SK-N-MC (cell line): ENCODE measurements around the gene UGT1A7.
"Not testable (repeated sequence)": the region's sequence is repeated elsewhere in the genome, so short reads cannot be mapped to it uniquely, and the experiment has no call there.

Source experiments
- DNase-seq: peaks from one replicate; pipeline ENCODE4 v3.0.0-alpha.2; 2011; ENCODE audit warnings: low read depth, low spot score
- H3K27ac ChIP-seq: fragments of 200-600 bp; sonication (generic); 2 replicates; pipeline ENCODE4 v1.5.1; 2016; ENCODE audit warnings: mixed run types
- H3K36me3 ChIP-seq: fragments of 200-600 bp; sonication (generic); 2 replicates; pipeline ENCODE4 v1.6.1; 2017; ENCODE audit warnings: antibody characterized with exemption, low read length, mixed read lengths; ENCODE audit not compliant: insufficient read depth
- H3K4me3 ChIP-seq: fragments of 200-600 bp; sonication (generic); 2 replicates; pipeline ENCODE4 v1.5.1; 2016
- H3K9ac ChIP-seq: fragments of 200-600 bp; sonication (generic); 2 replicates; pipeline ENCODE4 v1.8.0; 2017; ENCODE audit warnings: mixed run types, mixed read lengths; ENCODE audit not compliant: insufficient read length
- H3K9me3 ChIP-seq: fragments of 200-600 bp; sonication (generic); 2 replicates; pipeline ENCODE4 v1.6.1; 2017; ENCODE audit warnings: low read depth, mild to moderate bottlenecking, antibody characterized with exemption, low read length, moderate library complexity, mixed read lengths
- EZH2 ChIP-seq: fragments of 200-600 bp; sonication (generic); IDR thresholded peaks from one replicate; pipeline ENCODE4 v1.6.1; 2017; ENCODE audit warnings: antibody characterized with exemption
- FOXP2 ChIP-seq: optimal IDR thresholded peaks from 2 replicates; pipeline ENCODE3; 2011; ENCODE audit warnings: mild to moderate bottlenecking, moderate library complexity; ENCODE audit not compliant: insufficient read depth; ENCODE audit errors: extremely low read length, control extremely low read depth
- POLR2AphosphoS5 ChIP-seq: IDR thresholded peaks from 2 replicates; pipeline ENCODE4 v1.6.1; 2012; ENCODE audit warnings: mild to moderate bottlenecking, low read depth, low read length, borderline replicate concordance

UGT1A7 gene

DNA sequence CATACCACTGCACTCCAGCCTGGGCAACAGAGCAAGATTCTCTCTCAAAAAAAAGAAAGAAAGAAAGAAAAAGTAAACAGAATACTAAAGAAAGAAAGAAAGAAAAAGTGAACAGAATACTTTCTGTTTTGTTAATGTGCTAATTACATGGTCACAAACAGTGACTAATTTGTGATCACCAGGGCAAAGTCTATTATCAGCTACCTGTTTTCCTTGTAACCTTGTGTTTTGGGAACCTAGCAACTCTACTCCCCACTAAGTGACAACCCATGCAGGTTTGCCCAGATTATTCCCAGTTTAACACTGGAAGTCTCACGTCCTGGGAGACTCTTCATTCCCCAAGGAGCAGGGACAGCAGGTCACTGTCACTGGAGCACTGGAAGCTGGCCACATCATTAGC lies 26.7 kb upstream of the UGT1A7 start:
- H3K36me3 ChIP-seq = no peaks in the 10 kb centered on the region
- H3K9me3 ChIP-seq = no peaks in the 10 kb centered on the region
- TF ChIP-seq POLR2AphosphoS5 (no peak), EZH2 (no peak), FOXP2 (no peak)
- no peak overlapping the region for H3K9ac ChIP-seq
- no peak for DNase-seq
- peak overlapping the region; percentile 83 for H3K27ac ChIP-seq
- H3K4me3 ChIP-seq = no peak overlapping the region

DNA sequence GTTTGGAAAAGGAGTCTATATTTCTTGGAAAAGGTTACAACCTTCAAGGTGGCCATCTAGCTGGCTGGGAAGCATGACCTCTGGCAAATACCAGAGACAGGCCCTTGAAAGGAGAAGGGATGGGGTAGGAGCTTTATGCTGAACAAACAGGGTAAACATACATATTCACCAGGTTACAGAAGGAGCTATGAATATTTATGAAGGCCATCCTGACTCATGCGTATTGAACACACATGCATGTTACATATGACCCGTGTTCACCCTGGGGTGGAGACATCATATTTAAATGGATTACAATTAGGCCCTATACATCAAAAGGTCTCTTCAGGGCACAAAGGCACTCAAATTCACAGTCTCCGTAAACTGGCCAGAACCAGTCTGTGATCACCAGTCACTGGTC lies 25.8 kb upstream of the UGT1A7 start:
- not testable (repeated sequence) for H3K9ac ChIP-seq, H3K9me3 ChIP-seq, DNase-seq, H3K36me3 ChIP-seq, H3K27ac ChIP-seq, H3K4me3 ChIP-seq

DNA sequence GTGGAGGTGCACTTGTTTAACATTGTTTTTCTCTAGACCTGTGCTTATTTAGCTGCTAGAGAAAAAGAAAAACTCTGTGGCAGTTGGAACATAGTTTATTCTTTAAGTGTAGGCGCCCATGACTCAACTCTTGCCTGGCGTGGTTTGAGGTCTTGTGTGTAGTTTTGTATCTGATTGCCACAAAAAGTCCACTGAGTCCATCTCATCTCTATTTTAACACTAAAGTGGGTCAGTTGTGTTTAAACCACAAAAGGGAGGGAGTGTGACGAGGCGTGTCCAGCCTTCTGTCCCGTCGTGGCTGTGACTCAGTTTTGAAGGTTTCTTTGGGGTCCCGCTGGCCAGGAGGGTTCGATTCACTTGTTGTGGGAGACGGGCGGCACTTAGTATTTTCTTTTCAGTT lies 25.3 kb upstream of the UGT1A7 start:
- TF ChIP-seq POLR2AphosphoS5 (no peak), EZH2 (no peak), FOXP2 (no peak)
- Histone ChIP-seq H3K9ac (no peak overlapping the region), H3K4me3 (no peak overlapping the region), H3K36me3 (no peaks in the 10 kb centered on the region), H3K27ac (no peak overlapping the region), H3K9me3 (no peaks in the 10 kb centered on the region)
- DNase-seq = no peak

DNA sequence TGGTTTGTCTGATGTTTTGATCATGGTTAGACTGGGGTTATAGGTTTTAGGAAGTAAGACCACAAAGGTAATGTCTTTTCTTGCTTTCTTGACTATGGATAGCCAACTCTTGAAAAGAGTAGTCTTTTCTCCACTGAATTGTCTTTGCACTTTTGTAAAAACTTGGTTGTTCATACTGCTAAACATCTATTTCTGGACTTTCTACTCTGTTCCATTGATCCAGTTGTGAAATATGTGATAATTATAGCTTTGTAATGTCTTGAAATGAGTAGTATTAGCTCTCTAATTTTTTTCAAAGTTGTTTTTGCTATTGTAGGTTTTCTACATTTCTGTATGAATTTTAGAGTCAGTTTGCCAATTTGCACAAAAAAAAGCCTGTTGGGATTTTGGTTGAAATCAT lies 23.1 kb upstream of the UGT1A7 start:
- Histone ChIP-seq H3K36me3 (no peaks in the 10 kb centered on the region), H3K9me3 (no peaks in the 10 kb centered on the region), H3K27ac (no peak overlapping the region), H3K9ac (no peak overlapping the region), H3K4me3 (no peak overlapping the region)
- DNase-seq = no peak
- no peak for TF ChIP-seq EZH2
- no peak for TF ChIP-seq POLR2AphosphoS5
- TF ChIP-seq FOXP2 = no peak

DNA sequence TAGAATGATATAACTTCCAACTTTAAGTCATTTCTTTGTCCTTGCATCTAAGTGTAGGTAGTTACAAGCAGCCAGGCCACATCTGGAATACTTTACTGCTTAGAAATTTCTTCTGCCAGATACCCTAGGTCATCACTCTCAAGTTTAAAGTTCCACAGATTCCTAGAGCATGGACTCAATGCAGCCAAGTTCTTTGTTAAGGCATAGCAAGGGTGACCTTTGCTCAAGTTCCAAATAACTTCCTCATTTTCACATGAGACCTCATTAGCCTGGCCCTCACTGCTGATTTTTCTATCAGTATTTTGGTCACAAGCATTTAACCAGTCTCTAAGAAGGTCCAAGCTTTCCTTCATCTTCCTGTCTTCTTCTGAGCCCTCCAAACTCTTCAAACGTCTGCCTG lies 17.8 kb upstream of the UGT1A7 start:
- H3K27ac ChIP-seq = no peak overlapping the region
- no peak overlapping the region for H3K4me3 ChIP-seq
- DNase-seq = no peak
- H3K9ac ChIP-seq = no peak overlapping the region
- no peak for TF ChIP-seq POLR2AphosphoS5
- no peak for TF ChIP-seq FOXP2
- no peak for TF ChIP-seq EZH2
- no peaks in the 10 kb centered on the region for H3K36me3 ChIP-seq
- H3K9me3 ChIP-seq = no peaks in the 10 kb centered on the region

DNA sequence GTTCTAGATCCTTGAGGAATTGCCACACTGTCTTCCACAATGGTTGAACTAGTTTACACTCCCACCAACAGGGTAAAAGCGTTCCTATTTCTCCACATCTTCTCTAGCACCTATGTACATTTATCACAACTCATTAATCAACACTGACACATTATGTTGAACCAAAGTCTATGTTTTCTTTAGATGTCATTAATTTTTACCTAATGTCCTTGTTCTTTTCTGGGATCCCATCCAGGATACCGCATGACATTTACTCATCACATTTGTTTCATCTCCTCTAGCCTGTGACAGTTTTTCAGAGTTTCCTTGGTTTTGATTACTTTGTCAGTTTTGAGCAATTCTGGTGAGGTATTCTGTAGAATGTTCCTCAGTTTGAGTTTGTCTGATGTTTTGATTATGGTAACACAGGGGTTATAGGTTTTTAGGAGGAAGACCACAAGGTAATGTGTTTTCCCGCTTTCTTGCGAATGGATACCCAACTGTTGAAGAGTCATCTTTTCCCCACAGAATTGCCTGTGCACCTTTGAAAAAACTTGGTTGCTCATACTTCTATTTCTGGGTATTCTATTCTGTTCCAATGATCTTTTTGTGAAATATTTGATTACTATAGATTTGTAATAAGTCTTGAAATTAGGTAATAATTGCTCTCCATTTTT lies 13.0 kb upstream of the UGT1A7 start:
- Histone ChIP-seq H3K27ac (no peak overlapping the region), H3K9me3 (no peaks in the 10 kb centered on the region), H3K9ac (no peak overlapping the region), H3K36me3 (no peaks in the 10 kb centered on the region), H3K4me3 (no peak overlapping the region)
- DNase-seq = no peak
- TF ChIP-seq EZH2 = no peak
- TF ChIP-seq FOXP2 = no peak
- no peak for TF ChIP-seq POLR2AphosphoS5

DNA sequence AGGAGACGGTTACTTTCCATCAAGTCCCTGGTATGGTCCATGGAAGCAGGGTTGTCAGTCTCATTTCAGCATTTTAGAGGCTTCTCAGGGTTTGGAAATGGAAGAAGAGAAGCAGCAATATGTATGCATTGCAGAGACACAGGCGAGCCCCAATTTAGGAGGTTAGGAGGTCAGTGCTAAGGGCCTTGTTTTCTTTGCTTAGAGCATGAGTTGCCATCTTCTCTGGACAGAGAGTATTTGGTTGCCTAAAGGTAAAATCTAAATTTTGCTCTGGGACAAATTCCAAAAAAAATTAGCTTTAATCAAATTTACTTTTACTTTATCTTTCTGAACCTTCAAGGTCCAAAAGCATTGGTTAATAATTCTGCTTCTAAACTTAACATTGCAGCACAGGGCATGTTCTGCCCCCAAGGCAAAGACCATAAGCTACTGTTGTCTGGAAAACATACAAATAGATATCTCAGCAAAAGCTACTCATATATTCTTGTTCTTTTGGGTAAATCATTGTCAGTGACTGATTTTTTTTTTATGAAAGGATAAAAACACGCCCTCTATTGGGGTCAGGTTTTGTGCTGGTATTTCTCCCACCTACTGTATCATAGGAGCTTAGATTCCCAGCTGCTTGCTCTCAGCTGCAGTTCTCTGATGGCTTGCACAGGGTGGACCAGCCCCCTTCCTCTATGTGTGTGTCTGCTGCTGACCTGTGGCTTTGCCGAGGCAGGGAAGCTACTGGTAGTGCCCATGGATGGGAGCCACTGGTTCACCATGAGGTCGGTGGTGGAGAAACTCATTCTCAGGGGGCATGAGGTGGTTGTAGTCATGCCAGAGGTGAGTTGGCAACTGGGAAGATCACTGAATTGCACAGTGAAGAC lies 10.2 kb upstream of the UGT1A7 start, which contains the start of gene UGT1A9:
TSS of gene UGT1A9 (plus strand) at position 609 of the 872 bp plus-strand sequence. CDS start at position 646, 37 bp downstream.
- Histone ChIP-seq H3K9ac (no peak within 1 kb of the TSS), H3K27ac (no peak within 1 kb of the TSS), H3K4me3 (no peak within 1 kb of the TSS), H3K9me3 (no peaks in the 10 kb centered on the region), H3K36me3 (no peaks in the 10 kb centered on the region)
- TF ChIP-seq EZH2 (no peak), POLR2AphosphoS5 (no peak), FOXP2 (no peak)
- no peak for DNase-seq

DNA sequence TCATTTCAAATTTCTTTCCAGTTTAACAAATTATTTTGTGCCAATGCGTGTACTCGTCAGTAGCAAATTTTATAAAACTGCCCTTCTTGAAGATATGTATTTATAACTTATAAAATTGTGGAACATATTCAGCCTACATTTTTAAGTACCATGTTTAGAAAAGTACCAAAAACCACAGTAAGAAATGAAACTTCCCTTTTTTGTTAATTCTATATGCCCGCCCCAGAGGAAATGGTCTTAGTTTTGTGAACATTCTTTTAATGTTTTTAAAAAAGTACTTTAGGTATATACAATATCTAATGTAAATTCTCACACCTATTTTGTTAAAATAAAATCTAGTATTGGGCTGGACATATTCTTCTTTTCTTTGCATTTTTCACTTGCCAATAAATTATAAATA lies 8.8 kb upstream of the UGT1A7 start:
- Histone ChIP-seq H3K27ac (no peak overlapping the region), H3K9ac (no peak overlapping the region), H3K4me3 (no peak overlapping the region), H3K36me3 (no peaks in the 10 kb centered on the region), H3K9me3 (no peaks in the 10 kb centered on the region)
- DNase-seq = no peak
- TF ChIP-seq POLR2AphosphoS5 (no peak), EZH2 (no peak), FOXP2 (no peak)
